ACC112 (cell line): ENCODE measurements around the gene RTN3.
"Not testable (repeated sequence)": the region's sequence is repeated elsewhere in the genome, so short reads cannot be mapped to it uniquely, and the experiment has no call there.

ENCODE experiments used
- H2AFZ ChIP-seq: fragments of 200-600 bp; sonication (generic); one replicate; pipeline ENCODE4 v1.6.0; 2017; ENCODE audit warnings: antibody characterized with exemption, low read length; ENCODE audit not compliant: unreplicated experiment
- H3K27ac ChIP-seq: fragments of 200-600 bp; sonication (generic); 2 replicates; pipeline ENCODE4 v1.5.1; 2014; ENCODE audit warnings: low read depth, mild to moderate bottlenecking, antibody characterized with exemption, low read length, moderate library complexity
- H3K27me3 ChIP-seq: fragments of 200-600 bp; sonication (generic); 2 replicates; pipeline ENCODE4 v1.6.1; 2014; ENCODE audit warnings: mild to moderate bottlenecking, antibody characterized with exemption, low read length, moderate library complexity, mixed read lengths; ENCODE audit not compliant: insufficient read depth
- H3K36me3 ChIP-seq: fragments of 200-600 bp; sonication (generic); 2 replicates; pipeline ENCODE4 v1.6.1; 2016; ENCODE audit warnings: mild to moderate bottlenecking, antibody characterized with exemption, low read length, moderate library complexity, mixed read lengths; ENCODE audit not compliant: insufficient read depth
- H3K4me1 ChIP-seq: fragments of 200-600 bp; sonication (generic); one replicate; pipeline ENCODE4 v1.6.1; 2016; ENCODE audit warnings: low read length, mixed read lengths; ENCODE audit not compliant: insufficient read depth, unreplicated experiment, control insufficient read depth
- H3K4me3 ChIP-seq: fragments of 200-600 bp; sonication (generic); 2 replicates; pipeline ENCODE4 v1.5.1; 2014; ENCODE audit warnings: mild to moderate bottlenecking, low read depth, low read length
- H3K79me2 ChIP-seq: fragments of 200-600 bp; sonication (generic); one replicate; pipeline ENCODE4 v1.6.0; 2016; ENCODE audit warnings: low read length; ENCODE audit not compliant: control insufficient read depth, unreplicated experiment, insufficient read depth

RTN3 gene

GRCh38 chr11:63770763-63771162 is 89.5 kb downstream of the RTN3 start:
- Histone ChIP-seq H3K27me3 (no peaks in the 10 kb centered on the region), H3K27ac (no peak overlapping the region), H2AFZ (no peak overlapping the region), H3K4me3 (no peak overlapping the region), H3K36me3 (no peaks in the 10 kb centered on the region), H3K79me2 (peaks cover 11% of the 10 kb centered on the region), H3K4me1 (peaks cover 14% of the 10 kb centered on the region)

- not testable (repeated sequence) for H3K27me3 ChIP-seq, H3K4me3 ChIP-seq, H3K4me1 ChIP-seq, H3K27ac ChIP-seq, H3K36me3 ChIP-seq, H3K79me2 ChIP-seq, H2AFZ ChIP-seq
Observed at GRCh38 chr11:63771741-63772318, 90.5 kb downstream of the RTN3 start.

GRCh38 chr11:63775191-63775590 is 93.9 kb downstream of the RTN3 start:
- no peaks in the 10 kb centered on the region for H3K4me1 ChIP-seq
- no peak overlapping the region for H3K27ac ChIP-seq
- no peaks in the 10 kb centered on the region for H3K27me3 ChIP-seq

GRCh38 chr11:63779039-63779438 is 97.7 kb downstream of the RTN3 start:
- Histone ChIP-seq H3K36me3 (no peaks in the 10 kb centered on the region), H3K27ac (no peak overlapping the region), H3K4me1 (no peaks in the 10 kb centered on the region), H3K4me3 (no peak overlapping the region), H3K79me2 (no peaks in the 10 kb centered on the region), H3K27me3 (no peaks in the 10 kb centered on the region), H2AFZ (no peak overlapping the region)

More at GRCh38 chr11:63775191-63775590, 93.9 kb downstream of the RTN3 start:
- Histone ChIP-seq H2AFZ (no peak overlapping the region), H3K4me3 (no peak overlapping the region), H3K36me3 (no peaks in the 10 kb centered on the region), H3K79me2 (no peaks in the 10 kb centered on the region)

- no peaks in the 10 kb centered on the region for H3K79me2 ChIP-seq
- H2AFZ ChIP-seq: no peak overlapping the region
- no peak overlapping the region for H3K4me3 ChIP-seq
- no peak overlapping the region for H3K27ac ChIP-seq
- no peaks in the 10 kb centered on the region for H3K27me3 ChIP-seq
- H3K36me3 ChIP-seq: no peaks in the 10 kb centered on the region
- H3K4me1 ChIP-seq: no peaks in the 10 kb centered on the region
Observed at GRCh38 chr11:63782749-63783148, 101.4 kb downstream of the RTN3 start.

GRCh38 chr11:63783925-63784592 is 102.8 kb downstream of the RTN3 start:
- Histone ChIP-seq H3K36me3 (no peaks in the 10 kb centered on the region), H2AFZ (no peak overlapping the region), H3K27ac (no peak overlapping the region), H3K79me2 (no peaks in the 10 kb centered on the region), H3K4me3 (no peak overlapping the region), H3K4me1 (no peaks in the 10 kb centered on the region), H3K27me3 (no peaks in the 10 kb centered on the region)

GRCh38 chr11:63785823-63786222 is 104.5 kb downstream of the RTN3 start:
- H2AFZ ChIP-seq: no peak overlapping the region
- H3K4me3 ChIP-seq: no peak overlapping the region
- H3K36me3 ChIP-seq: no peaks in the 10 kb centered on the region
- no peaks in the 10 kb centered on the region for H3K79me2 ChIP-seq
- no peaks in the 10 kb centered on the region for H3K27me3 ChIP-seq
- no peak overlapping the region for H3K27ac ChIP-seq
- no peaks in the 10 kb centered on the region for H3K4me1 ChIP-seq

GRCh38 chr11:63791495-63792167 is 110.3 kb downstream of the RTN3 start:
- Histone ChIP-seq H3K4me1 (no peaks in the 10 kb centered on the region), H3K79me2 (no peaks in the 10 kb centered on the region), H3K4me3 (no peak overlapping the region), H2AFZ (no peak overlapping the region), H3K36me3 (peaks cover 4% of the 10 kb centered on the region; the same call in 1 of the 2 replicates), H3K27ac (no peak overlapping the region), H3K27me3 (no peaks in the 10 kb centered on the region)

- H3K36me3 ChIP-seq: peaks cover 4% of the 10 kb centered on the region; the same call in 1 of the 2 replicates
- no peak overlapping the region for H2AFZ ChIP-seq
- H3K4me3 ChIP-seq: no peak overlapping the region
- no peaks in the 10 kb centered on the region for H3K79me2 ChIP-seq
- H3K4me1 ChIP-seq: no peaks in the 10 kb centered on the region
- H3K27ac ChIP-seq: no peak overlapping the region
- no peaks in the 10 kb centered on the region for H3K27me3 ChIP-seq
Observed at GRCh38 chr11:63793161-63793560, 111.9 kb downstream of the RTN3 start.

- peaks cover 4% of the 10 kb centered on the region; the same call in 1 of the 2 replicates for H3K36me3 ChIP-seq
- H3K79me2 ChIP-seq: no peaks in the 10 kb centered on the region
- H3K4me3 ChIP-seq: no peak overlapping the region
- H2AFZ ChIP-seq: no peak overlapping the region
- H3K27ac ChIP-seq: no peak overlapping the region
- no peaks in the 10 kb centered on the region for H3K27me3 ChIP-seq
- no peaks in the 10 kb centered on the region for H3K4me1 ChIP-seq
Observed at GRCh38 chr11:63795066-63795465, 113.8 kb downstream of the RTN3 start.

GRCh38 chr11:63800921-63801320 is 119.6 kb downstream of the RTN3 start:
- Histone ChIP-seq H3K27ac (no peak overlapping the region), H3K4me1 (peaks cover 11% of the 10 kb centered on the region), H3K27me3 (no peaks in the 10 kb centered on the region), H2AFZ (no peak overlapping the region), H3K4me3 (no peak overlapping the region), H3K36me3 (no peaks in the 10 kb centered on the region), H3K79me2 (no peaks in the 10 kb centered on the region)
